ENCODE results near the gene CIAO1.

- TF ChIP-seq ZFP37 (CRISPR knock-in tag; IDR thresholded peaks at IDR 0.05; ENCODE audit: borderline replicate concordance) (no peak), RORA (CRISPR knock-in tag; IDR thresholded peaks at IDR 0.05) (no peak), USF2 (IDR thresholded peaks at IDR 0.05; ENCODE audit: low read depth, low read length) (no peak), USF2 (CRISPR knock-in tag; IDR thresholded peaks at IDR 0.05; ENCODE audit: borderline replicate concordance) (no peak), CREB1 (IDR thresholded peaks at IDR 0.05) (no peak), CREB1 (CRISPR knock-in tag; IDR thresholded peaks at IDR 0.05) (no peak), ZBTB8A (CRISPR knock-in tag; IDR thresholded peaks at IDR 0.05; ENCODE audit: borderline replicate concordance, low read depth) (no peak), TBX2 (CRISPR knock-in tag; IDR thresholded peaks at IDR 0.05; ENCODE audit: borderline replicate concordance) (no peak), ZNF800 (CRISPR knock-in tag; IDR thresholded peaks at IDR 0.05) (no peak), MXI1 (IDR thresholded peaks at IDR 0.05; ENCODE audit: borderline replicate concordance, low read depth, low read length) (no peak), NFRKB (IDR thresholded peaks at IDR 0.05) (no peak), ZNF143 (CRISPR knock-in tag; IDR thresholded peaks at IDR 0.05) (no peak)
- TF ChIP-seq, protein P1, sequence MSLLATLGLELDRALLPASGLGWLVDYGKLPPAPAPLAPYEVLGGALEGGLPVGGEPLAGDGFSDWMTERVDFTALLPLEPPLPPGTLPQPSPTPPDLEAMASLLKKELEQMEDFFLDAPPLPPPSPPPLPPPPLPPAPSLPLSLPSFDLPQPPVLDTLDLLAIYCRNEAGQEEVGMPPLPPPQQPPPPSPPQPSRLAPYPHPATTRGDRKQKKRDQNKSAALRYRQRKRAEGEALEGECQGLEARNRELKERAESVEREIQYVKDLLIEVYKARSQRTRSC (CRISPR knock-in tag; IDR thresholded peaks at IDR 0.05; ENCODE audit: low read depth) = 0 out of 2 replicates have a peak, but pooled peaks have one; percentile 5
- TF ChIP-seq, protein P2, sequence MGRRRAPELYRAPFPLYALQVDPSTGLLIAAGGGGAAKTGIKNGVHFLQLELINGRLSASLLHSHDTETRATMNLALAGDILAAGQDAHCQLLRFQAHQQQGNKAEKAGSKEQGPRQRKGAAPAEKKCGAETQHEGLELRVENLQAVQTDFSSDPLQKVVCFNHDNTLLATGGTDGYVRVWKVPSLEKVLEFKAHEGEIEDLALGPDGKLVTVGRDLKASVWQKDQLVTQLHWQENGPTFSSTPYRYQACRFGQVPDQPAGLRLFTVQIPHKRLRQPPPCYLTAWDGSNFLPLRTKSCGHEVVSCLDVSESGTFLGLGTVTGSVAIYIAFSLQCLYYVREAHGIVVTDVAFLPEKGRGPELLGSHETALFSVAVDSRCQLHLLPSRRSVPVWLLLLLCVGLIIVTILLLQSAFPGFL (CRISPR knock-in tag; IDR thresholded peaks at IDR 0.05) = no peak
- TF ChIP-seq, protein P3, sequence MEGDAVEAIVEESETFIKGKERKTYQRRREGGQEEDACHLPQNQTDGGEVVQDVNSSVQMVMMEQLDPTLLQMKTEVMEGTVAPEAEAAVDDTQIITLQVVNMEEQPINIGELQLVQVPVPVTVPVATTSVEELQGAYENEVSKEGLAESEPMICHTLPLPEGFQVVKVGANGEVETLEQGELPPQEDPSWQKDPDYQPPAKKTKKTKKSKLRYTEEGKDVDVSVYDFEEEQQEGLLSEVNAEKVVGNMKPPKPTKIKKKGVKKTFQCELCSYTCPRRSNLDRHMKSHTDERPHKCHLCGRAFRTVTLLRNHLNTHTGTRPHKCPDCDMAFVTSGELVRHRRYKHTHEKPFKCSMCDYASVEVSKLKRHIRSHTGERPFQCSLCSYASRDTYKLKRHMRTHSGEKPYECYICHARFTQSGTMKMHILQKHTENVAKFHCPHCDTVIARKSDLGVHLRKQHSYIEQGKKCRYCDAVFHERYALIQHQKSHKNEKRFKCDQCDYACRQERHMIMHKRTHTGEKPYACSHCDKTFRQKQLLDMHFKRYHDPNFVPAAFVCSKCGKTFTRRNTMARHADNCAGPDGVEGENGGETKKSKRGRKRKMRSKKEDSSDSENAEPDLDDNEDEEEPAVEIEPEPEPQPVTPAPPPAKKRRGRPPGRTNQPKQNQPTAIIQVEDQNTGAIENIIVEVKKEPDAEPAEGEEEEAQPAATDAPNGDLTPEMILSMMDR (CRISPR knock-in tag; IDR thresholded peaks at IDR 0.05) = no peak
Measured at GRCh38 chr2:96305979-96306308, 39.9 kb downstream of the CIAO1 start.

Data from HepG2 (cell line).